Trophoblast cell (in vitro differentiated cells and primary cell): ENCODE results near the gene VSIR.

Experiments used
- DNase-seq, 2 donors: peaks; one replicate each; pipeline ENCODE4 v3.0.0-alpha.2; 2016
- H2AFZ ChIP-seq: 2 replicates; pipeline ENCODE4 v1.6.1; 2013; ENCODE audit warnings: low read length, moderate library complexity, mild to moderate bottlenecking; ENCODE audit not compliant: insufficient read depth, poor library complexity
- H2AK5ac ChIP-seq: 2 replicates; pipeline ENCODE4 v1.6.1; 2013; ENCODE audit warnings: mild to moderate bottlenecking, low read length
- H2BK120ac ChIP-seq: 2 replicates; pipeline ENCODE4 v1.6.1; 2013; ENCODE audit warnings: low read length, mild to moderate bottlenecking, moderate library complexity; ENCODE audit not compliant: insufficient read depth, poor library complexity
- H2BK12ac ChIP-seq: 2 replicates; pipeline ENCODE4 v1.6.1; 2013; ENCODE audit warnings: mild to moderate bottlenecking, low read length, moderate library complexity
- H2BK5ac ChIP-seq: 2 replicates; pipeline ENCODE4 v1.6.1; 2013; ENCODE audit warnings: low read length, low read depth, moderate library complexity, mild to moderate bottlenecking; ENCODE audit not compliant: poor library complexity
- H3K14ac ChIP-seq: 2 replicates; pipeline ENCODE4 v1.6.1; 2013; ENCODE audit warnings: mild to moderate bottlenecking, low read length
- H3K18ac ChIP-seq: 2 replicates; pipeline ENCODE4 v1.6.1; 2013; ENCODE audit warnings: mild to moderate bottlenecking, low read length
- H3K23ac ChIP-seq: 2 replicates; pipeline ENCODE4 v1.6.1; 2013; ENCODE audit warnings: low read length
- H3K27ac ChIP-seq: 2 replicates; pipeline ENCODE4 v1.5.1; 2013; ENCODE audit warnings: low read depth, mild to moderate bottlenecking, inconsistent platforms, low read length, moderate library complexity
- H3K27me3 ChIP-seq: 2 replicates; pipeline ENCODE4 v1.6.1; 2013; ENCODE audit warnings: inconsistent platforms, mild to moderate bottlenecking, low read length, moderate library complexity; ENCODE audit not compliant: insufficient read depth
- H3K36me3 ChIP-seq, 2 experiments: 1 replicate in 1 of 2; 2 replicates in 1 of 2; pipeline ENCODE4 v1.6.1; 2013; ENCODE audit warnings: low read length in 2 of 2, mild to moderate bottlenecking in 2 of 2, moderate library complexity in 1 of 2; ENCODE audit not compliant: insufficient read depth in 2 of 2, control insufficient read depth in 1 of 2
- H3K4ac ChIP-seq: 2 replicates; pipeline ENCODE4 v1.6.1; 2013; ENCODE audit warnings: low read depth, mild to moderate bottlenecking, low read length, moderate library complexity
- H3K4me1 ChIP-seq, 2 experiments: 1 replicate in 1 of 2; 2 replicates in 1 of 2; pipeline ENCODE4 v1.6.1; 2013; ENCODE audit warnings: low read length in 2 of 2, mild to moderate bottlenecking in 2 of 2, moderate library complexity in 1 of 2; ENCODE audit not compliant: insufficient read depth in 2 of 2, control insufficient read depth in 1 of 2
- H3K4me2 ChIP-seq: 2 replicates; pipeline ENCODE4 v1.6.1; 2013; ENCODE audit warnings: inconsistent platforms, mild to moderate bottlenecking, low read length, moderate library complexity
- H3K4me3 ChIP-seq: 2 replicates; pipeline ENCODE4 v1.5.1; 2013; ENCODE audit warnings: mild to moderate bottlenecking, low read depth, low read length, inconsistent platforms
- H3K79me1 ChIP-seq: one replicate; pipeline ENCODE4 v1.6.1; 2013; ENCODE audit warnings: low read length
- H3K79me2 ChIP-seq: 2 replicates; pipeline ENCODE4 v1.6.1; 2013; ENCODE audit warnings: low read length, mild to moderate bottlenecking; ENCODE audit not compliant: control insufficient read depth, insufficient read depth, poor library complexity
- H3K9ac ChIP-seq: 2 replicates; pipeline ENCODE4 v1.6.1; 2013; ENCODE audit warnings: mild to moderate bottlenecking, low read length
- H3K9me3 ChIP-seq: 2 replicates; pipeline ENCODE4 v1.6.1; 2013; ENCODE audit warnings: low read depth, mild to moderate bottlenecking, control low read depth, inconsistent platforms, low read length; ENCODE audit not compliant: insufficient read depth
- H4K12ac ChIP-seq: 2 replicates; pipeline ENCODE4 v1.6.1; 2013; ENCODE audit warnings: low read depth, mild to moderate bottlenecking, low read length, moderate library complexity
- H4K8ac ChIP-seq: 2 replicates; pipeline ENCODE4 v1.6.1; 2013; ENCODE audit warnings: low read depth, mild to moderate bottlenecking, low read length, moderate library complexity
- H4K91ac ChIP-seq: one replicate; pipeline ENCODE4 v1.6.1; 2013; ENCODE audit warnings: low read depth, mild to moderate bottlenecking, low read length, moderate library complexity
- WGBS: extraction: QIAGEN DNeasy Blood & Tissue Kit; methylation state at CpG from one replicate; pipeline ENCODE4 v1.1.7; 2013; ENCODE audit warnings: missing lambda C conversion rate; ENCODE audit not compliant: insufficient read length, insufficient coverage; ENCODE audit errors: extremely low coverage; 5-methylcytosine and 5-hydroxymethylcytosine counted together

VSIR gene

DNA sequence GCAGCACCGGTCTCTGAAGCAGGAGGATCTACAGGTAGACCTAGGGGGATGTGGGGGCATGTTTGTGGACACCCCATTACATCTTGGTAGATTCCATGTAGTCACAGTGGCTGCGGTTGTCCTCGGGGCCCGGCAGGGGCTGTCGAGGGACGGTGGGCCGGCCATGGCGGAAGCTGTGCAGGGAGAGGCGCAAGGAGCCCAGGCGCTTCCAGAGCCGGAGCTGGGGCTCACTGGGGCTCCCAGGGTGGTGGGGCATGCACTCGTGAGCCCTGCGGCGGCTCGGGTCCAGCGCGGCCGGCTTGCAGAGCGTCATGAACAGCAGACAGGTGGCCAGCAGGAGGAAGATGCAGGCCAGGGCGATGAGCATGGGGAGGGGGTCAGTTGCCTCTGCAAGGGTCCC lies 57.5 kb downstream of the VSIR start:
- WGBS: no CpG with 5 or more reads among the region's 20 CpGs
- Histone ChIP-seq H2BK5ac (no peak overlapping the region), H2BK12ac (no peak overlapping the region), H3K27me3 (no peaks in the 10 kb centered on the region), H2AFZ (no peak overlapping the region), H3K9ac (no peak overlapping the region), H3K4me3 (no peak overlapping the region), H3K4ac (no peak overlapping the region), H3K23ac (no peak overlapping the region), H3K4me1 (no peaks in the 10 kb centered on the region), H4K91ac (no peak overlapping the region), H3K4me2 (no peak overlapping the region), H3K36me3 (no peaks in the 10 kb centered on the region), H2BK120ac (no peak overlapping the region), H3K18ac (no peak overlapping the region), H3K14ac (no peak overlapping the region), H3K27ac (no peak overlapping the region), H3K9me3 (no peaks in the 10 kb centered on the region), H3K79me2 (no peaks in the 10 kb centered on the region), H2AK5ac (no peak overlapping the region), H3K79me1 (no peaks in the 10 kb centered on the region), H4K12ac (no peak overlapping the region), H4K8ac (no peak overlapping the region)
- DNase-seq: no peak

DNA sequence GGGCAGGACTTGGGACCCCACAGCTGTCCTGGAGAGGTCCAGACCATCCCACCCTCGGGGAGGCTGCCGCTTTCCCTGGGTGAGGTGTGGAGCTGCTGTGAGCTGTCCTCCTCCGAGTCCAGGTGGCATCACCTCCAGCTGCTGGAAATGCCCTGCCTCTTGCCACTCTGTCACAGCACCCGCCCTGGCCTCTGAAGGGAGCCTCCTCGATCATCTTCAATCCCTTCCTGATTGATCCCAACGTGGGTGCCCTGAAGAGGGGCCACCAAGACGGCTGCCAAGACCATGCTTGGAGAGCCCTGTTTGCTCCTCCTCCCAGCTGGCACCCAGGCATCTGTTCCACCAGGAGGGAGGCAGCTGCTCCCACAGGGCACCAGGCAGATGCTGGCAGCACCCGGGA lies 58.3 kb downstream of the VSIR start:
- WGBS: no CpG with 5 or more reads among the region's 8 CpGs
- Histone ChIP-seq H3K23ac (no peak overlapping the region), H3K36me3 (no peaks in the 10 kb centered on the region), H4K91ac (no peak overlapping the region), H3K79me2 (no peaks in the 10 kb centered on the region), H3K4ac (no peak overlapping the region), H3K9ac (no peak overlapping the region), H3K14ac (no peak overlapping the region), H3K9me3 (peaks cover 2% of the 10 kb centered on the region), H2AK5ac (no peak overlapping the region), H3K4me2 (no peak overlapping the region), H2BK12ac (no peak overlapping the region), H4K8ac (no peak overlapping the region), H3K79me1 (no peaks in the 10 kb centered on the region), H3K4me3 (no peak overlapping the region), H4K12ac (no peak overlapping the region), H3K18ac (no peak overlapping the region), H3K27ac (no peak overlapping the region), H2BK5ac (no peak overlapping the region), H3K27me3 (no peaks in the 10 kb centered on the region), H3K4me1 (no peaks in the 10 kb centered on the region), H2AFZ (no peak overlapping the region), H2BK120ac (no peak overlapping the region)
- DNase-seq: no peak

DNA sequence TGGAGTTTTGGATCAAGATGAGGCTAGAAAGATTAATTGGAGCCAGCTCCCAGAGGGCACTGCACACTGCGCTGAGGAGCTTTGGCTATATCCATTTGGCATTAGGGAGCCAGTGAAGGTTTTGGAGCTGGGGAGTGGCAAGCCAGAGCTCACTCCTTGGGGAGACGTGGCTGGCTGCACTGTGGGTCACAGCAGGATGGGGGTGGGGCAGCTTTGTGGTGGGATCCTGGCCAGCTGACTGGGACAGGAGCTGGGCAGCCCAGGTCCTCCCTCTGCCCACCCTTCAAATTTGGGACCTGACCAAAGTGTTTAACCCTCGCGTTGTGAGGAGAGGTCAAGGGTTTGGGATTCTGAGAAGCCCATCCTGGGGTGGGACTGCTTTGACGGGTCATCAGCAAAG lies 58.7 kb downstream of the VSIR start:
- Histone ChIP-seq H2BK120ac (no peak overlapping the region), H3K23ac (no peak overlapping the region), H4K8ac (no peak overlapping the region), H3K4me1 (no peaks in the 10 kb centered on the region), H2AK5ac (no peak overlapping the region), H3K79me2 (no peaks in the 10 kb centered on the region), H2AFZ (no peak overlapping the region), H3K36me3 (no peaks in the 10 kb centered on the region), H4K12ac (no peak overlapping the region), H3K4ac (no peak overlapping the region), H3K27ac (no peak overlapping the region), H2BK12ac (no peak overlapping the region), H3K9me3 (peaks cover 2% of the 10 kb centered on the region), H4K91ac (no peak overlapping the region), H3K18ac (no peak overlapping the region), H3K9ac (no peak overlapping the region), H3K4me2 (no peak overlapping the region), H3K4me3 (no peak overlapping the region), H3K14ac (no peak overlapping the region), H3K79me1 (no peaks in the 10 kb centered on the region), H2BK5ac (no peak overlapping the region), H3K27me3 (no peaks in the 10 kb centered on the region)
- DNase-seq: no peak
- no CpG with 5 or more reads among the region's 5 CpGs for WGBS

DNA sequence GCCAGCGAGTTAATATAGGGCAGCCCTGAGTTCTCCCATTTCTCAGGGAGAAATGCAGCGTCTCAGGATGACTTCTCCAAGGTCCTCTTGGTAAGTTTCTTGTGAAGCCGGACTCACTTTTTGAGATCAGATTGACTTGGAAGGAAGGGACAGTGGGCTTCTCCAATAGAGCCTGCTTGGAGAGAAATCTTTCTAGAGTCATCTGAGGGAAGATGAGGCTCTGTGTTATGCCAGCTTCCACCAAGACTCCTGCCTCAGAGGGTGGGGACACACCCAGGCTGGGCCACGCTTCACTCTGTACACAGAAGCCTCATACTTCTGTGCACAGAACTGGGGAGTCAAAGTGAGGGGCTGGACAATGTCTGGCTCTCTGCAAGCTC lies 59.3 kb downstream of the VSIR start:
- Histone ChIP-seq H4K8ac (no peak overlapping the region), H3K4me1 (no peaks in the 10 kb centered on the region), H2BK120ac (no peak overlapping the region), H2BK12ac (no peak overlapping the region), H4K91ac (no peak overlapping the region), H3K9ac (no peak overlapping the region), H3K4me2 (no peak overlapping the region), H3K9me3 (peaks cover 2% of the 10 kb centered on the region), H2BK5ac (no peak overlapping the region), H3K4ac (no peak overlapping the region), H4K12ac (no peak overlapping the region), H3K18ac (no peak overlapping the region), H2AK5ac (no peak overlapping the region), H3K14ac (no peak overlapping the region), H3K23ac (no peak overlapping the region), H2AFZ (no peak overlapping the region), H3K79me2 (no peaks in the 10 kb centered on the region), H3K36me3 (no peaks in the 10 kb centered on the region), H3K4me3 (no peak overlapping the region), H3K27ac (no peak overlapping the region), H3K79me1 (no peaks in the 10 kb centered on the region), H3K27me3 (no peaks in the 10 kb centered on the region)
- no peak for DNase-seq
- WGBS: no CpG with 5 or more reads among the region's 4 CpGs
